GM23248 (cell line): ENCODE data around the gene POLR3F.

ENCODE experiments used
- EZH2 ChIP-seq: fragments of 200-600 bp; sonication (generic); IDR thresholded peaks from 2 replicates; pipeline ENCODE4 v1.6.1; 2018; ENCODE audit warnings: antibody characterized with exemption, mild to moderate bottlenecking; ENCODE audit not compliant: insufficient read depth, poor library complexity, severe bottlenecking
- EZH2phosphoT487 ChIP-seq: fragments of 200-600 bp; sonication (generic); IDR thresholded peaks from 2 replicates; pipeline ENCODE4 v1.6.1; 2018; ENCODE audit warnings: antibody characterized with exemption, moderate library complexity, mild to moderate bottlenecking, low read depth; ENCODE audit not compliant: insufficient read depth

GRCh38 chr20:18477218-18477617 lies 10.0 kb downstream of the POLR3F start:
- TF ChIP-seq EZH2 (no peak), EZH2phosphoT487 (no peak)
